HG03442 (cell line): ENCODE data around the gene CCR5.
"Not testable (repeated sequence)": the region's sequence is repeated elsewhere in the genome, so short reads cannot be mapped to it uniquely, and the experiment has no call there.

ENCODE experiments used
- ATAC-seq: cut with Tn5 transposase; IDR thresholded peaks from one replicate; pipeline ENCODE4 v1.9.1; 2021; ENCODE audit warnings: mild to moderate bottlenecking, moderate library complexity; ENCODE audit not compliant: unreplicated experiment

Gene CCR5

GRCh38 chr3:46383211-46383950 lies 12.6 kb downstream of the CCR5 start:
- no peak for ATAC-seq

- no peak for ATAC-seq
Measured at GRCh38 chr3:46383951-46384330, 13.2 kb downstream of the CCR5 start.

GRCh38 chr3:46386205-46386604 lies 15.5 kb downstream of the CCR5 start:
- no peak for ATAC-seq

- not testable (repeated sequence) for ATAC-seq
Measured at GRCh38 chr3:46388847-46389246, 18.1 kb downstream of the CCR5 start.

- ATAC-seq, result no peak
Measured at GRCh38 chr3:46389306-46389705, 18.6 kb downstream of the CCR5 start.

GRCh38 chr3:46391526-46391925 lies 20.8 kb downstream of the CCR5 start:
- ATAC-seq, result not testable (repeated sequence)

- no peak for ATAC-seq
Measured at GRCh38 chr3:46393011-46393410, 22.3 kb downstream of the CCR5 start.

GRCh38 chr3:46393554-46394434 lies 23.0 kb downstream of the CCR5 start:
- no peak for ATAC-seq

GRCh38 chr3:46395210-46395661 lies 24.5 kb downstream of the CCR5 start:
- no peak for ATAC-seq

GRCh38 chr3:46395766-46396530 lies 25.2 kb downstream of the CCR5 start:
- ATAC-seq, result no peak

GRCh38 chr3:46397111-46397510 lies 26.4 kb downstream of the CCR5 start:
- ATAC-seq, result no peak

GRCh38 chr3:46398186-46398955 lies 27.6 kb downstream of the CCR5 start:
- ATAC-seq, result no peak

GRCh38 chr3:46399098-46399497 lies 28.4 kb downstream of the CCR5 start:
- no peak for ATAC-seq

- no peak for ATAC-seq
Measured at GRCh38 chr3:46399557-46399956, 28.8 kb downstream of the CCR5 start.

- ATAC-seq, result no peak
Measured at GRCh38 chr3:46400000-46400734, 29.4 kb downstream of the CCR5 start.

GRCh38 chr3:46400846-46401245 lies 30.1 kb downstream of the CCR5 start:
- no peak for ATAC-seq

GRCh38 chr3:46401579-46401978 lies 30.8 kb downstream of the CCR5 start:
- ATAC-seq, result no peak

GRCh38 chr3:46402902-46403301 lies 32.2 kb downstream of the CCR5 start:
- not testable (repeated sequence) for ATAC-seq

- no peak for ATAC-seq
Measured at GRCh38 chr3:46405301-46406019, 34.7 kb downstream of the CCR5 start.
